Skin of body (tissue), 2 donors: ENCODE measurements around the gene TUBB1. TPM values are rescaled to one million over a fixed set of nuclear protein-coding genes. Genes with fewer than 3 reads are reported as not detected.

ENCODE experiments used
- DNase-seq: peaks from one replicate; lab custom pipeline; 2025; lab: John Stamatoyannopoulos, UW
- total RNA-seq: library from RNA; depleted of rRNA; stranded (reverse); fragments of >200 nt; gene quantifications from one replicate; pipeline ENCODE4 v1.2.3, GENCODE V29; 2014

TUBB1 gene
- total RNA-seq, 1 donor from 2014 or later, result 3.3 TPM

DNA sequence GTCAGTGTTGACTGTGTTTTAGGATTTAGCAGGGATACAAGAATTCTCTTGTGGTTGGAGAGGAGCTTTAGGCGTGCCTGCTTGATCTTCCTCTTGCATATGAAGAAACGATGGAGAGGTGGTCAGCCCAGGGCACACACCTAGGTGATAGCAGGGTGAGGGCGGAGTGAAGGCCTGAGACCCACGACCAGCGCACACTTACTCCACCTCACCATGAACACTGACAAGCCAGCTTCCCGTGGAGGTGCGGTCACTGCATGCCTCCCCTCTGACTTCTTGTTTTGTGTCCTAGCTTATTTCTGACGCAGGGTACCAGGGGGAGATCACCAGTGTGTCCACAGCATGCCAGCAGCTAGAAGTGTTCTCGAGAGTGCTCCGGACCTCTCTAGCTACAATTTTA, 30.0 kb upstream of the TUBB1 start:
- no peak for DNase-seq

DNA sequence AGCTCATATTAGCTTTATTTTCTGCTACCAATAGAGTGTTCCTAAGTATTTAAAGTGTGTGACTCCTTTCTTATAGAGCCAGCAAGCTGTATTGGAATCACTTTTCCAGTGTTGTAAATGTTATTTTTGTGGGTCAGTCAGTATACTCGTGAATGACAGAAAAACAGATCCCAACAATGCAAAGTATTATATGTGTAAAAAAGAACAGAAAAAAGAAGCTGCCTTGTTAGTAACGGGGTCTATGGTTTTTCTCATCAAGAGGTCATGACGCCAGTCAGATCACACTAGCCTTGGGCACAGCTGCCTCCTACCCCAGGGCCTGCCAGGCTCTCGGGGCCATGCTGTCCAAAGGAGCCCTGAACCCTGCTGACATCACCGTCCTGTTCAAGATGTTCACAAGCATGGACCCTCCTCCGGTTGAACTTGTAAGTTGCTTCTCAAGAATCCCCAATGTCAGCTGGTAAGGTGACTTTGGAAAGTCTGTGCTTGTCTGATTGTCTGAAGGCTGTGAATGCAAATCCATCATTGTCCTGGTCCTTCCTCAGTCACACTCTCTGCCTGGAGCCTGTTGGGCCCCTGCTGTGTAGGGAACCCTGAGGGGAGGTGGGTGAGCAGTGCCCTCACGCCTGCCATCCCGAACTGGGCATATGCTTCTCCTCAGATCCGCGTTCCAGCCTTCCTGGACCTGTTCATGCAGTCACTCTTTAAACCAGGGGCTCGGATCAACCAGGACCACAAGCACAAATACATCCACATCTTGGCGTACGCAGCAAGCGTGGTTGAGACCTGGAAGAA, 28.4 kb upstream of the TUBB1 start:
- no peak for DNase-seq

DNA sequence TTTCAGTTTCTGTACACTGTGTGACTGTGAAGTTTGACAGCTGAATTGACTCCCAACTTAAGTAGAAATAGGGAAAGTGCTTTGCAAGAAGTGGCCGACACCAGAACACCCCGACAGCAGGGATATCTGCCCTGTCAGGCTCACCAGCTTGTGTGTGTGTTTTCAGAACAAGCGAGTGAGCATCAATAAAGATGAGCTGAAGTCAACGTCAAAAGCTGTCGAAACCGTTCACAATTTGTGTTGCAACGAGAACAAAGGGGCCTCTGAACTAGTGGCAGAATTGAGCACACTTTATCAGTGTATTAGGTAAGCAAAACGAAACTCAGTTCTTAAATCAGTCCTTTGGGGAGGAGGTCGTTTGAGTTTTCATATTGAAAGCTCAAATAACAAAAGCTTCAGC, 27.5 kb upstream of the TUBB1 start:
- DNase-seq, result no peak

DNA sequence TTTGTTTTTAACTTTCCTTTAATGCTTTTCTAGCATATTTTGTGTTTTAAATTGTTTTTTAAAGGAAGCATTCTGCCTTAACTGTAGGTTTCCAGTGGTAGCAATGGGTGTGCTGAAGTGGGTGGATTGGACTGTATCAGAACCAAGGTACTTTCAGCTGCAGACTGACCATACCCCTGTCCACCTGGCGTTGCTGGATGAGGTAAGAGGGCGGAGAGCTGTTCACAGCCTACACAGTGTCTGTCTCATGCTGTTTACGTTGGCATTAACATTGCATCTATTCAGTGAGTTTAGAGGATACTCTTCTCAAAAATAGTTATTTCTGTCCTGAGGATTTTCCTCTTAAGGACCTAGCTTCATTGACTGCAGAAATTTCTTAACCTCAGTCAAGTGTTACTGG, 26.3 kb upstream of the TUBB1 start:
- no peak for DNase-seq

DNA sequence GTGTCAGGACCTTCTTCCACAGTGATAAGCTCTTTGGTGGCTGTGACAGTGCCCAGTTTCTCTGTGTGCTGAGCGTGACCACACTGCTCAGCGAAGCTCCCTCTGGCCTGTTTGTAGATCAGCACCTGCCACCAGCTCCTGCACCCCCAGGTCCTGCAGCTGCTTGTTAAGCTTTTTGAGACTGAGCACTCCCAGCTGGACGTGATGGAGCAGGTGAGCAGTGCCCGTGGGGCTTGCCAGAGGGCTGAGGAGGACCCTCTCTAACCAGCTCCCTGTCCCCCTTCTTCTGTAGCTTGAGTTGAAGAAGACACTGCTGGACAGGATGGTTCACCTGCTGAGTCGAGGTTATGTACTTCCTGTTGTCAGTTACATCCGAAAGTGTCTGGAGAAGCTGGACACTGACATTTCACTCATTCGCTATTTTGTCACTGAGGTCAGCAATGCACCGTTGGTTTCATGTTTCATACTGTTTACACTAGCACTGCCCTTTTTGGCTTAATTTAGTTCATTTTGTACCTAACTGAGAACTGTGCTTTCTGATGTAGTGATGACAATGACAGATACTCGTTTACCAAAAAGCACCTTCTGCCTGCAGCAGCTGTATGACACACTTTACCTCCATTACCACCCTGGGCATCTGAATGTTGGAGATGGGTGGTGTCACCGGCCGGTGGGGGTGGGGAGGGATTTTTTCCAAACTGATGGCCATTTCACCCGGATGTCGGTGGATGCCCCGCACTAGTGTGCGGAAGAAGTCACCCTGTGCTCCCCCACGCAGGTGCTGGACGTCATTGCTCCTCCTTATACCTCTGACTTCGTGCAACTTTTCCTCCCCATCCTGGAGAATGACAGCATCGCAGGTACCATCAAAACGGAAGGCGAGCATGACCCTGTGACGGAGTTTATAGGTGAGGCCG, 25.6 kb upstream of the TUBB1 start:
- DNase-seq, result no peak

DNA sequence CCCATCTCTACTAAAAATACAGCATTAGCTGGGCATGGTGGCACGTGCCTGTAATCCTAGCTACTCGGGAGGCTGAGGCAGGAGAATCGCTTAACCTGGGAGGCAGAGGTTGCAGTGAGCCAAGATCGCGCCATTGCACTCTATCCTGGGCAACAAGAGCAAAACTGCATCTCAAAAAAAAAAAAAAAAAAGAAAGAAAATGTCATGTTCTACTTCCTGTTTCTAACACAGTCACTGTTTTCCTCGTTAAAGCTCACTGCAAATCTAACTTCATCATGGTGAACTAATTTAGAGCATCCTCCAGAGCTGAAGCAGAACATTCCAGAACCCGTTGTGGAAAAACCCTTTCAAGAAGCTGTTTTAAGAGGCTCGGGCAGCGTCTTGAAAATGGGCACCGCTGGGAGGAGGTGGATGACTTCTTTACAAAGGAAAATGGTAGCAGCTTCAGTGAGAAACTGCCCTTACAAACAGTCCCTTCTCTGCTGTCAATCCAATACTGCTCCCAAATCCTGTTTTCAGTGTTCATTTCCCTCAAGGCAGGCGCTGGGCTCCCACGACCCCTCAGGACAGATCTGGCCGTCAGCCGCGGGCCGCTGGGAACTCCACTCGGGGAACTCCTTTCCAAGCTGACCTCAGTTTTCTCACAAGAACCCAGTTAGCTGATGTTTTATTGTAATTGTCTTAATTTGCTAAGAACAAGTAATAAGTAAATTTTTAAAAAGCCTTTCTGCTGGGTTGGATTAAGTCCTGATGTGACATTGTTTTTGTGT, 24.7 kb upstream of the TUBB1 start:
- DNase-seq, result no peak

DNA sequence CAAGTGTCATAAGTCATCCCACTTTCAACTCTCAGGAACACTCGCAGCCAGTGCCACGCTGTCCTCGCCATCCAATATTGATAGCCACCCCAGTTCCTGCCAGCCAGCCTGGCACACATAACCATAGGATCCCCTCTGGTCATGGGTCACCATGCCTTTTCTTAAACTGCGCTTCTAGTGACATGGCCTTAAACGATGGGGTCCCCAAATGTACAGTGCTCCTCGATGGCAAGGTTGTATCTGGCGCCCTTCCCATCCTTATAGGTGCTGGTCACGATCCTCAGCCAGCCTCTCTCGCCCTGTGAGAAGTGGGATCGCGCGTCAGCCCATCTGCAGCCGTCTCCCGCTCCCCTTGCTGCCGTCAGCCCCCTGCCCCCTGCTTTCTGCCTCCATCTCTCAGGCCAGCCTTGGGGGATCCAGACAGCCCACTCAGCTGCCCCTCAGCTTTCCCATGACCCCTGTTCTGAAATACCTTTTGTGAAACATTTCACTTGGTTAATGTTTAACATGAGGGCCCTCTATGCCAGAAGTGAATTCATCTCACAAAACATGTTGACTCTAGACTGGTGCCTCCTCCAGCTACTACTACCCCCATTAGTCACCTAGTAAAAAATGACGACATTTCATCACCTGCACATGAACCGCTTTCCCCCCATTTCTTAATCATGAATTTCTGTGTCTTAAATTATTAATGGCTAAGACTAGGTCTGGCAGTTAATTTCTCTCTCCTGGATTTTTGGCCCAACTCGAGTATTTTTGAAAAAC, 23.6 kb upstream of the TUBB1 start:
- DNase-seq, result no peak

DNA sequence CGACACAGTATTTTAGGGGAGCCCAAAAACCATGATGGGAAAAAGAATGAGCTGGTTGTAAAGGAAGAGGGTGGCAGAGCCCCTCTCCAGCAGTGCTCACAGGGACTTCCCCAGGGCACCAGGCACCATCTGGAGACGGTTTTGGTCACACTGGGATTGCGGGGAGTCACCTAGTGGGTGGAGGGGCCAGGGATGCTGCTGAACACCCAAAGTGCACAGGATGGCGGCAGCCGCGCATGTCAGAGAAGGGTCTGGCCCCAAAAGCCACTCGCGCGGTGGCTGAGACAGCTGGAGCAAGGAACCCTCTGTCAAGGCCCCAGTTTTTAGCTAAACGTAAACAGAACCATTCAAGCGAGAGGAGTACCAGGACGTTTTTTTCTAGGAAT, 23.0 kb upstream of the TUBB1 start:
- no peak for DNase-seq

DNA sequence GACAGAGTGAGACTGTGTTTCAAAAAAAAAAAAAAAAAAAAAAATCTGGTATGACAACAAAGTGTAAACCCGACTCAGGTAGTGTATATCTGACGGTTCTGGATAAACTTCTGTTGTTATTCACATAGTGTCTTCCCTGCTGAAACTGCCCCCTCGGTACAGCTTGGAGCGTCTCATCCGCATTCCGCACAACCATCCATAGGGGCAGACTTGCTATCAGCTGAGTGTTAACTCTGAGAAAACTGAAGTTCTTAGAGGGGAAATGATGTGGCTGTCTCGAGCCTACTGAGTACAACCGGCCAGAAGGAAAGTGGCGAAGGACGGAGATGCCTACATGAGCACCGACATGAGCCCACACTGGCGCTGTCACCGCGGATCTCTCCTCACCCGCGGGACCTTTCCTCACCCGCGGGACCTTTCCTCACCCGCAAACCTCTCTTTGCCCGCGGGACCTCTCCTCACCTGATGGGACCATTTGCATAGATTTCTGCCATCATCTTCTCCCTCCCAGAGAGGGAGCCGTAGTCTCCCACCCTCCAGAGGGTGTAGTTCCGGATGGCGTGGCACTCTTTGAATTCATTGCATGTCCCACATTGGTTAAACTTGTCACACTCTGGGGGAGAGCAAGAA, 22.0 kb upstream of the TUBB1 start:
- DNase-seq, result no peak

DNA sequence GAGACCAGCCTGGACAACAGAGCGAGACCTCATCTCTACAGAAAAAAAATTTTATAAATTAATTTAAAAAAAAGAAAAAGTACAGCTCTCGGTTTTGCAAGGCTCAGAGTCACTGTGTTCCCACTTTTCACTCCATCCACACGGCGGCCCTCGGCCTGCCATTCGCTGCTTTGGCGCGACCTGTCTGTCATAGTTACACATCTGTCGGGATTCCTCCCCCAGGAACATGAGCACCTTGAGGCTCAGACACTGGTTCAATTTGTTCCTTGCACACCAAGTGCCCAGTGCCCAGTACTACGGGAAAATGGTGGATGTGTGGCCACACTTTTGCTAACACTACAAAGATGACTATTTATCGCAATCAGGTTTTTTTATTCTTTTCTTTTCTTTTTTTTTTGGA, 20.6 kb upstream of the TUBB1 start:
- no peak for DNase-seq

DNA sequence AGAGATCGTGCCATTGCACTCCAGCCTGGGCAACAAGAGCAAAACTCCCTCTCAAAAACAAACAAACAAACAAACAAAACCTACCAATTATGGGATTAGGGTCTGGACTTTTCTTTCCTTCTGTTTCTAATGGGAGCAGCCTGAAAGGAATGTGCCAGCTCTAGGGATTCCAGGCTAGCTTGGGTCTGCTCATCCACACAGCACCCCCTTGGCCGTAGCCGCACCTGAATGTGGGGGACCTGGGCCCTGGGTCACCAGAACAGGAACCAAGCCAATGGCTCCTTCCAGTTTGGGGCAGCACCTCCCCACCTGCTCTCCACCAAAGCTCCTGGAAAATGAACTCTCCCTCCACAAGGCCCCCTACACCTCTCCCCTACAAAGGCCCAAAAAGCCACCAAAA, 18.9 kb upstream of the TUBB1 start:
- no peak for DNase-seq

DNA sequence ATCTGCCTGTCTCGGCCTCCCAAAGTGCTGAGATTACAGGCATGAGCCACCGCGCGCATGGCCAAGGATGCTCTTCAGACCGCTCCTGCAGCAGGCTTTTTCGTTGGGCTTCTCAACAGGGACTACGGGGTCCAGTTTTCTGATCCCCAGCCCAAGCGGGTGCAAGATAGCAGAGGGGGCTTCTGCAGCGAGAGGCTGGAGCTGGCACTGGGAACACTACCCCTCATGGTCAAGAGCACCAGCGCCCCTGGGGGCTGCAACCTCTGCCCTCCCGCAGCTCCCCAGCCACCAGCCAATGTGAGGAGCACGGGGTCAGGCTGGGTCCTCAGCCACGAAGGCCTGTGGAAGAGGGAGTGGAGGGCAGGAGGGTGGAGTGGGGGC, 18.2 kb upstream of the TUBB1 start:
- no peak for DNase-seq

DNA sequence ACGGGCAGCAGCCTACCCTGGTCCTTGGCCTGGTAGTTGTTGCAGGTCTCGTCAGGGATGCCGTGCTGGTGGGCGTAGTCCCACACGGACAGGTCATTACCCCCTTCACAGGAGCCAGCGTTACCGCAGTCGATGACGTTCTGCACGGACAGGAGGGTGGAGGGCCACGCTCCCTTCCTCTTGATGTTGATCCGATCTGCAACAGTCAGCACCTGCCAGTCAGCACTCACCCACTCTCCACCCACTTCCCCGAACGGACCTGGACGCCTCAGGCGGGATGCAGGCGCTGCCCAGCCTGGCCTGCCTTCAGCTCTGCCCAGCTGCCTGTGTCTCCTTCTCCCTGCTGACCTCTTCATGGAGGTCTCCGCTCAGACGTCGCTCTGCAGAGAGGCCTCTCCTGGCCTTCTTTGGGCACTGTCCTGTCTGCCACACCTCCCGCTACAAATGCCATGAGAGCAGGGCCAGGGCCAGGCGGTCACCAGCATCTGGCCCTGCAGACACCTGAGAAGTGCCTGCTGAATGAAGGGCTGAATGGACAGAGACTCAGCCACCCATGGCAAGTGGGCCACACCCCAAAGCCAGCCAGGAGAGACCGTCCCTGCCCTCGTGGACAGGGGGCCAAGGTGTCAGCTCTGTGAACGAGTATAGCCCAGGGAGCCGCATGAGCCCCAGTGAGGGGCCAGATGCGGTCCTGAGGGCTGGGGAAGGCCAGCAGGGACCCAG, 17.6 kb upstream of the TUBB1 start:
- no peak for DNase-seq

DNA sequence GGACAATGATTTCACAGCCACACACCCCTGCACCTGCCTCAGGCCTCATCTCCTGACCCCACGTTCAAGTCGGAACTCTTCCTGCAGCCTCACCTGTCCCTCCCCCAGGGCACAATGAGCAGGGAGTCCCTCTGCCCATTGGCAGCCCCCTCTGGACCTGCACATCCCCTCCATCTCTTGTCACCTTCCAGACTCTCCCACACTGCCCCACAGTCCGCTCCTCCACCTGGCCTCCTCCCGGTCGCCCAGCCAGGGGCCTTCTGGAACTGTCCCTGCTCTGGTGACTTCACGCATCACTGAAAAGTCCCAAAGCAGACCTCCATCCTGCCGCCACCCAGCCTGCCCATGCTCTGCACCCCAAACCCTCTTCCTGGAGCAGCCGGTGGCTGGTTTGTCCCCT, 16.8 kb upstream of the TUBB1 start:
- no peak for DNase-seq

DNA sequence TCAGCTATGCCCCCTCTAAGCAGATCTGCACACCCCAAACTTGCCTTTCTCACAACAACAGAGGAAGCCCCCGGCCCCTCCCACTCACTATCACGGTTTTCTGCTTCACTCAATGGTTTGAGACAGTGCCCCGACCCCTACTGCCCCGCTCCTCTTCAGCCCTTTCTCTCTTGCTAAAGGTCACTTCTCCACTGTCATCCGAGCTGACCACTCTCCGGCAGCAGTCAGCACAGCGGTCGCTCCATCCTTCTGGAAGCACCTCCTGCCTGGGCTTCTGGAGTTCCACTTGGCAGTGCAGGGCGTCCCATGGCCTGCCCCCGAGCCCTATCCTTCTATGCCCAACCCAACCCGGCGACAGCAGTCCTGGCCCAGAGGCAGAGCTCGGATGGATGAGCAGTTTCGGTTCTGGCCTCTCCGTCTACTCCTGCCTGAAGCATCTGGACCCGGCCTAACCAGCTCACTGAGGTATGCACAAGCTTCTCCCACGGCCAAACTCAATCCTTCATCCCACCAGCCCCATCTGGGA, 16.3 kb upstream of the TUBB1 start:
- no peak for DNase-seq

DNA sequence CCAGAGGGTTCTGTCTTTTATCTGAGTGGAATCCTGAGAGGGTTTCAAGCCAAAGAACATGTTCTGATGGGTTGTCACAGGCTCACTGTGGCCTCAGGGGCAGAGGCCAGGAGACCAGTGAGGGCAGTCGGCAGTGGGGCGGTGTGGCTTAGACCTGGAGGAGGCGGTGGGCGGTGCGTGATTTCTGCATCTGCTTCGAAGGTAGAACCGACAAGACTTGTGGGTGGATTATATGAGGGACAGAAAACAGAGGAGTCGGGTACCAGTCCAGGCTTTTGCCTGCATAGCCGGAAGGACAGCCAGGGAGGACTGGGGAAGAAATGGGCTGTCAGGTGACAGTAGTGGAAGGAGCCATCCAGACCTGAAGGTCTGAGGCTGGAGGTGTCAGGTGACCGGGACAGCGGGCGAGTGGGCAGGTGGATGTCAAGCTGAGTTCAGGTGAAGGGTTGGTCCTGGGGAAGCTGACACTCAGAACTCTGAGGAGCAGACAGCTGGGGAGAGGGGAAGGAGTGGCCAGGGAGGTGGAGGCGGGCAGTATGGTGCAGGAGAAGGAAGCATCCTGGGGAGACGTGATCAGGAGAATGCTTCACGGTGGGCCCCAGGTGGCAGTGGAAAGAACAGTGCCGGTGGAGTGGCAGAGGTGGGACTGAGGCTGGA, 15.3 kb upstream of the TUBB1 start:
- no peak for DNase-seq

DNA sequence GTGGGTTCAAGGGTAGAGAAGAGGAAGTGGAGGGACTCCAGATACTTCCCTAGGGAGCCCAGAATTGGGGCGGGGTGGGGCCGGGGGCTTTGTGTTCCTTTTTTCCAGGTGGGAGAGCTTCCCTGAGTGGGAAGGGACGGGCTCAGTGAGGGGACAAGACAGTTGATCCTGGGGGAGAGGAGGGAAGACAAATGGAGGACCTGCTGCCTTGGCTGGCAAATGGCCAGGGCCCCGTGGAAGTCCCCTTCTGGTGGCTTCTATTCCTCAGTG, 14.8 kb upstream of the TUBB1 start:
- no peak for DNase-seq

DNA sequence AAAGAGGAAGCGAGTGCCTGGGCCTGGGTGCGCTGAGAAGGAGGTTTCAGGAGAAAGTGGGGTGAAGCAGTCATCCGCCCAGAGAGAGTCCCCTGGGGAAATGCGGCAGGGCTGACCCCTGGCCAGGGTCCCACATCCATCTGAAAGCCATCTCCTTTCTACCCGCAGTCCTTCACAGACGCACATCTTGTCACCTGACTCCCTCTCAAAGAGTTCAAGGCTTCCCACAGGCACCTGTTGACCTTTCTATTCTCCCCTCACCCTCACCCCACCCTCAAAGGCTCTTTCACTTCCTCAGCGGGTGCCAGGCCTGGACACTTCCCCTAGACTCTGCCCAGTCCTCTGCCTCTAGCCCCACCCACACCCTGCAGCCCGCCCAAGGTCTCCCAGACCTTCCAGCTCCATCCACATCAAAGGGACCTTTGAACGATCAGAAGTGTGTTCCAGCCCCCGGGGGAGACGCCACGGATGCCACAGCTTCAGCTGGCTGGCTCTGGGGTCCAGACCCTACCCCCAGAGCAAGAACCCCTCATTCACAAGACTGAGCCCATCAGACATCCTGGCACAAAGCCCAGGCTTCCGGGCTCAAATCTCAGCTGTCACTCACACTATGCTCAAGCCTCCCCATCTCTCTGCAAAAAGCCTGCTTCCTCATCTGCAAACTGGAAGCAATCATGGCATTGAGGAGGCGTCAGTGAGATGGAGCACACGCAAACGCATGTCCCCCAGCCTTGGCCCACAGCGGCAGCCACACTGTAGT, 14.3 kb upstream of the TUBB1 start:
- DNase-seq, result no peak
